HG02852 (cell line): ENCODE results near the gene ADGRG3.

ENCODE experiments used
- ATAC-seq: cut with Tn5 transposase; IDR thresholded peaks from one replicate; pipeline ENCODE4 v1.9.1; 2021; ENCODE audit warnings: mild to moderate bottlenecking, moderate library complexity; ENCODE audit not compliant: unreplicated experiment

The ADGRG3 gene

GRCh38 chr16:57668263-57668571 is at the start of gene ADGRG3:
ADGRG3 (plus strand) TSS chr16:57668306; CDS start chr16:57668348, 42 bp downstream.
- no peak for ATAC-seq

GRCh38 chr16:57619133-57619605 is 48.9 kb upstream of the ADGRG3 start:
- ATAC-seq: no peak

GRCh38 chr16:57619606-57620334 is 48.3 kb upstream of the ADGRG3 start:
- no peak for ATAC-seq

GRCh38 chr16:57620335-57621231 is 47.5 kb upstream of the ADGRG3 start:
- ATAC-seq: no peak

GRCh38 chr16:57621521-57622271 is 46.4 kb upstream of the ADGRG3 start:
- ATAC-seq: no peak

- no peak for ATAC-seq
Observed at GRCh38 chr16:57622361-57623250, 45.5 kb upstream of the ADGRG3 start.

- no peak for ATAC-seq
Observed at GRCh38 chr16:57623251-57624043, 44.7 kb upstream of the ADGRG3 start.

- no peak for ATAC-seq
Observed at GRCh38 chr16:57624044-57624688, 43.9 kb upstream of the ADGRG3 start.

GRCh38 chr16:57624806-57625500 is 43.2 kb upstream of the ADGRG3 start:
- no peak for ATAC-seq

GRCh38 chr16:57626420-57627170 is 41.5 kb upstream of the ADGRG3 start:
- no peak for ATAC-seq

- ATAC-seq: no peak
Observed at GRCh38 chr16:57627184-57627871, 40.8 kb upstream of the ADGRG3 start.

GRCh38 chr16:57628008-57628781 is 39.9 kb upstream of the ADGRG3 start, which contains the start of gene ADGRG1:
ADGRG1 (plus strand) TSS chr16:57628630; CDS start chr16:57650288, 21,658 bp downstream.
- no peak for ATAC-seq

GRCh38 chr16:57628783-57629293 is 39.3 kb upstream of the ADGRG3 start:
- no peak for ATAC-seq

GRCh38 chr16:57629516-57630406 is 38.3 kb upstream of the ADGRG3 start:
- ATAC-seq: no peak

GRCh38 chr16:57630407-57630797 is 37.7 kb upstream of the ADGRG3 start:
- ATAC-seq: no peak
